Measurements from ENCODE around the gene IL17REL.

DNA sequence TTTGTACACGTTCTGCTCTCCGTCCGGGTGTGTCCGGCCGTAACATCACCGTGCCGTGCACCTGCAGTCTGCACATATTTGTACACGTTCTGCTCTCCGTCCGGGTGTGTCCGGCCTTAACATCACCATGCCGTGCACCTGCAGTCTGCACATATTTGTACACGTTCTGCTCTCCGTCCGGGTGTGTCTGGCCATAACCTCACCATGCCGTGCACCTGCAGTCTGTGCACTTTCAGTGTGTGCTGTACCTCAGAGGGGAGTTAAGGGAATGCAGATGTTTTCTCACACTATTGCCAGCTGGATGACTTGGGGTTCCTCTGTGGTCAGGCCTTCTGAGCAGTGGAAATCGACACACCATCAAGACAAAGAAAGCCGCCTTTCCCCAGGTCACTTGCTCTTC, 41.3 kb upstream of the IL17REL start:
- TF ChIP-seq CTCF (IDR thresholded peaks at IDR 0.05) (no peak), POLR2AphosphoS5 (IDR thresholded peaks at IDR 0.05) (no peak)
